Measurements from ENCODE around the gene VTCN1. TPM values are rescaled to one million over a fixed set of nuclear protein-coding genes. Genes with fewer than 3 reads are reported as not detected.

Gene VTCN1
- total and polyA plus RNA-seq, 2 donors (not counting 3 experiments of a cell fraction or from before 2014, with no cell fraction given): not detected

DNA sequence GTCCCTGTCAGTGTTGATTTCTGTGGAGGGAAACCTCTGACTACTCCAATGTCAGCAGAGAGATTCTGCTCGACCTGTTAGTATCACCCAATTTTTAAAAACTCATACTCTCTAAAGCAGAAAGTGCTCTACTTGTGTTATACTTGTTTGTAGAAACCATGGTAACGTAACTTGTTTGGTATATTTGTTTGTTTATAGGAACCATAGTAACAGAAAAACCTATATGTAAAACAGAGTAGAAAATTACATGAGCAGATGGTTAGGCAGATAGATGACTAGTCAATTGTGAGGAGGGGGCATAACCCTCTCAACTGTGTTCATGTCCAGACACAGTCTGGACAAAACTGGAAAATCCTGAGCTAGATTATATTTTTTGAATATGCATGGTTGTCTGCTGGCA, 95.8 kb downstream of the VTCN1 start:
- H3K9me3 ChIP-seq (replicated peaks; ENCODE audit: control insufficient read depth, insufficient read depth, low read length): no peaks in the 10 kb centered on the region
- H3K9ac ChIP-seq (replicated peaks; ENCODE audit: extremely low read depth, insufficient read depth, low read length): no peak overlapping the region
- H3K27ac ChIP-seq (ENCODE audit: insufficient read depth, low read depth, low read length): no peak overlapping the region
- H3K4me3 ChIP-seq (replicated peaks in 1 of 3; ENCODE audit: insufficient read depth in 1 of 3, low read depth in 1 of 3, low read length in 3 of 3): no peak overlapping the region
- H3K4me1 ChIP-seq (ENCODE audit: control insufficient read depth, extremely low read depth, insufficient read depth, low read length): peaks cover 10% of the 10 kb centered on the region
- dilution Hi-C loops (cut with MboI; ENCODE audit: extremely low pct_ligation_motif_present, low sequenced_read_pairs) (no loop called here), intact Hi-C loops (cut with micrococcal nuclease) (no loop called here)
- POLR2A ChIA-PET: no interaction called here
- H2AFZ ChIP-seq (ENCODE audit: low read depth, low read length): no peak overlapping the region
- no peaks in the 10 kb centered on the region for H3K9me1 ChIP-seq (replicated peaks; ENCODE audit: control insufficient read depth, extremely low read depth, insufficient read depth, low read length)
- no peaks in the 10 kb centered on the region for H4K20me1 ChIP-seq (replicated peaks; ENCODE audit: control insufficient read depth, extremely low read depth, insufficient read depth, low read length)
- no TSS peak for BruUV-seq (replicated peaks)
- H3K36me3 ChIP-seq (ENCODE audit: control insufficient read depth in 2 of 2, extremely low read depth in 1 of 2, insufficient read depth in 2 of 2, low read length in 2 of 2): no peaks in the 10 kb centered on the region
- no peaks in the 10 kb centered on the region for H3K79me2 ChIP-seq (ENCODE audit: control insufficient read depth, insufficient read depth, low read length)
- DNase-seq (ENCODE audit: low read depth, low spot score) (no peak), FAIRE-seq (no peak)
- H3K27me3 ChIP-seq (ENCODE audit: control insufficient read depth in 2 of 2, insufficient read depth in 2 of 2, low read length in 2 of 2): no peaks in the 10 kb centered on the region
- CTCF ChIA-PET: interaction anchor here (1.2 to 3.5 kb wide), 3 partner anchors 10 to 21 kb away, joined by 4 to 15 read pairs (median 11); no protein-coding TSS in a partner anchor
- H3K4me2 ChIP-seq (ENCODE audit: insufficient read depth, low read length): no peak overlapping the region
- TF ChIP-seq EZH2 (IDR thresholded peaks at IDR 0.05; ENCODE audit: borderline replicate concordance, low read depth, low read length, severe bottlenecking): no peak
- no peak for TF ChIP-seq MAX (IDR thresholded peaks at IDR 0.05; ENCODE audit: insufficient read depth, insufficient read length)
- no peak for TF ChIP-seq CTCF (IDR thresholded peaks at IDR 0.05; ENCODE audit: extremely low read depth in 1 of 2, insufficient read depth in 1 of 2, low read depth in 1 of 2, low read length in 2 of 2)
- TF ChIP-seq FOS (IDR thresholded peaks at IDR 0.05; ENCODE audit: borderline replicate concordance, insufficient read depth, low read length): no peak
- no peak for TF ChIP-seq POLR2A (IDR thresholded peaks at IDR 0.05; ENCODE audit: low read depth, low read length)
- TF ChIP-seq GATA2 (IDR thresholded peaks at IDR 0.05; ENCODE audit: insufficient read depth, insufficient read length, low read depth, low read length): no peak
- no peak for TF ChIP-seq POLR2AphosphoS5 (IDR thresholded peaks at IDR 0.05; ENCODE audit: insufficient read depth, low read depth, low read length)
- TF ChIP-seq MYC (IDR thresholded peaks at IDR 0.05; ENCODE audit: low read depth, low read length): no peak
- no peak for TF ChIP-seq JUN (IDR thresholded peaks at IDR 0.05; ENCODE audit: borderline replicate concordance, insufficient read depth, insufficient read length, low read depth)
